ENCODE measurements around the gene FBN1.

The FBN1 gene

DNA sequence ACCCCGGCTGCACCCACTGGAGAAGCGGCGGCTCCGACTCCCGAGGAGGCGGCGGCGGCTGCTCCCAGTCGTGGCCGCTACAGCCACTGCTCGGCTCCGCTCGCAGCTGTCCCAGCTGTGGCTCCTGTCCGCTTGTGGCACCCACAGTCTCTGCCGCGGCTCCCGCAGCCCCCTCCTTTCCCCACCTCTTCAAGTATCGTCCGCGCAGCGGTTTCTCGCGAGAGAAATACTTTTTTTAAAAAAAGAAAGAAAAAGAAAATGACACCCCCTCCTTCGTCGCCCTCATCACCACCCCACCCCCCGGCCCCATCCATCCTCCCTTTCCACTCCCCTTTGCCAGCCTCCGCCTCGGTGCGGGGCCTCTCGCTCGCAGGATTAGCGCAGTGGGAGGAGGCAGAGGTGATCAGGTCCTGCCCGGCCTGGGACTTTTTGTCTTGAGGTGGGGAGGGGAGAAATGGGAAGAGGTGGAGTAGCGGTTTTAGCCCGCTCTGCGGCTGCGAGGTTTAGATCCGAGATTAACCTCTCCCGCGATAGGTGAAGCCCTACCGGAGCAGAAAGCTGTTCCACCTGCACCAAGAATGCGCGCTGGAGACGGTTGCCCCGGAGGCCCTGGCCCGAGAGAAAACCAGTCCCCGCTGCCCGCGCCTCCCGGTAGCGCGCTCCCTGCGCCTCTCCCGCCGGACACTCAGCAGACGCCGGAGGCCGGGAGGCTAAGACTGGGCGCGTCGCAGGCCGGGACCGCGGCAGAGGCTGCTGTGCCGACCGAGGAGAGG, at the start of gene FBN1:
FBN1 (minus strand) TSS at position 152 of the 773 bp plus-strand sequence. CDS start 940 bp downstream, outside the sequence.
- DNase-seq (ENCODE audit: low read depth in 2 of 2), result no peak

DNA sequence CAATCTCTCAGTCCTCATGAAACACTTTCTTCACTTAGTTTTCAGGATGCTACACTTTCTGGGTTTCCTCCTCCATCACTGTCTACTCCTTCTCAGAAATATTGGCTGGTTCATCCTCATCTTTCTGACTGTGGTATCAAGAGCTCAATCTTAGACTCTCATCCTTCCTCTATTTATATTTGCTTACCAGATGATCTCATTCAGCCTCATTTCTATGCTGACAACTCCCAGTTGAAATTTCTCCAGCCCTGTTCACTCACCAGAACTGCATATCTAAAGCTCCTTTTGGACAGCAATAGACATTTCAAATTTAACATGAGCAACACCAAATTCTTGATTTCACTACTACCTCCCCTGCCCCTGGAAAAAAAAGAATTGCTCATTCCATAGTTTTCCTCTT, 48.0 kb upstream of the FBN1 start:
- no peak for DNase-seq (ENCODE audit: low read depth in 2 of 2)

DNA sequence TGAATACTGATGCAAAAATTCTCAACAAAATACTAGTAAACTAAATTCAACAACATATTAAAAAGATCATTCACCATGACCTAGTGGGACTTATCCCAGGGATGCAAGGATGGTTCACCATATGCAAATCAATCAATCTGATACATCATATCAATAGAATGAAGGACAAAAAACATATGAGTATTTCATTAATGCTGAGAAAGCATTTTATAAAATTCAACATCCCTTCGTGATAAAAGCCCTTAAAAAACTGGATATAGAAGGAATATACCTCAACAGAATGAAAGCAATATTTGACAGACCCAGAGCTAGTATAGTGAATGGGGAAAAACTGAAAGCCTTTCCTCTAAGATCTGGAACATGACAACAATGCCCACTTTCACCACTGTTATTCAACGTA, 43.0 kb upstream of the FBN1 start:
- DNase-seq (ENCODE audit: low read depth in 2 of 2), result no peak

DNA sequence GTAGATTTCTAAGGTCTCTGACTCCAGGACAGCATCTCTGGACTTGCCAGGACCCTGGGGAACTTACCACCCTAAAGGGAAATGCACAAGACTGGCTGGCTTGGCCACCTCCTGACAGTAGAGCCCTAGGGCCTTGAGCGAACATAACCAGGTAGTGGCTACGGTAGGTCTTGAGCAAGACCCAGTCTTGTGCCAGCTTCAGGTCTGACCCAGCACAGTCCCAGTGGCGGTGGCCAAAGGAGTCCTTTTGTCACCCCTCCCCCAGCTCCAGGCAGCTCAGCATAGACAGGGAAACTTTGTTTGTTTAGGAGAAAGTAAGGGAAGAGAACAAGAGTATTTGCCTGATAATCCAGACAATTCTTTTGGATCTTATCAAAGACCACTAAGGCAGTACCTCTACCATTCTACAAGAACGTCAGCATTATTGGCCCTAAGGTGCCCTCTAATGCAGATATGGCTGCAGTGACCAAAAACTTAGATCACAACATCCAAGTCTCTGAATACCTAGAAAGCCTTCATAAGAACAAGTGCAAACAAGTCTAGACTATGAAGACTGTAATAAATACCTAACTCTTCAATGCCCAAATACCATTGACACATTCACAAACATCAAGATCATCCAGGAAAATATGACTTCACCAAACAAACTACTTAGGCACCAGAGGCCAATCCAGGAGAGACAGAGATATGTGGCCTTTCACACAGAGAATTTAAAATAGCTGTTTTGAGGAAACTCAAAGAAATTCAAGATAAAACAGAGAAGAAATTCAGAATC, 38.7 kb upstream of the FBN1 start:
- no peak for DNase-seq (ENCODE audit: low read depth in 2 of 2)

DNA sequence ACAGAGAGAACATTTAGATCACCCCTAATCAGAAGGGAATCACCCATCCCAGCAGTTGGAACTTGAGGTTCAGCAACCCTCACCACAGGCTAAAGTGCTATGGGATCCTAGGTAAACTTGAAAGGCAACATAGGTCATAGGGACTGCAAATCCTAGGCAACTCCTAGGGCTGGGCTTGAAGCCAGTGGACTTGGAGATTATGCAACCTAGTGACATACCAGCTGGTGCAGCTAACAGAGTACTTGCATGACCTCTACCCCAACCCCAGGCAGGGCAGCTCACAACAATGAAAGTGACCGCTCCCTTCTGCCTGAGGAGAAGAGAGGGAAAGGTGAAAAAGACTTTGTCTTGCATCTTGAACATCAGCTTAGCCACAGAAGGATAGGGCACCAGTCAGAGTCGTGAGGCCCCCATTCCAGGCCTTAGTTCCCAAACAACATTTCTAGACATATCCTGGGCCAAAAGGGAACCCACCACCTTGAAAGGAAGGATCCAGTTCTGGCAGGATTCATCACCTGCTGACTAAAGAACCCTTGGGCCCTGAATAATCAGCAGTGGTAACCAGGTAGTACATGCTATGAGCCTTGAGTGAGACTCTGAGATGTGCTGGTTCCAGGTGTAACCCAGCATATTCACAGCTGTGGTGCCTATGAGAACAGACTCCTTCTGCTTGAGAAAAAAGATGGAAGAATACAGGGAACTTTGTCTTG, 37.6 kb upstream of the FBN1 start:
- no peak for DNase-seq (ENCODE audit: low read depth in 2 of 2)

DNA sequence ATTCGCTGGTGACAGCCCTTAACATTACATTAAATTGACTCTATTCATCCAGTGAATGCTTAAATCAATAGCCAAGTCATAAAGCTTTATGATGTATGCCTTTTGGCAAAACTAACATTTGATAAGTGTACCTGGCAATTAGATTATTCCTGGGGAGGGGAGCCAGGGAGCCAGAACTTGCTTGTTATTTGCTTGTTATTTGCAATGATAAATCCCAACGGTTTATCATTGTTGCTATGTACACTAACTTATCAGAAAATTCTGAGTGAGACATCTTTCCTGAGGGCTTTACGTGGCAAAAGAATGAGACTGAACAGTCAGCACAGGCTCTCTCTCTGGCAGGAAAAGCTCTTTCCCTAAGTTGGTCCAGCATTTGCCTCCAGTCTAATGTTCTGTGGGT, 35.8 kb upstream of the FBN1 start:
- no peak for DNase-seq (ENCODE audit: low read depth in 2 of 2)

DNA sequence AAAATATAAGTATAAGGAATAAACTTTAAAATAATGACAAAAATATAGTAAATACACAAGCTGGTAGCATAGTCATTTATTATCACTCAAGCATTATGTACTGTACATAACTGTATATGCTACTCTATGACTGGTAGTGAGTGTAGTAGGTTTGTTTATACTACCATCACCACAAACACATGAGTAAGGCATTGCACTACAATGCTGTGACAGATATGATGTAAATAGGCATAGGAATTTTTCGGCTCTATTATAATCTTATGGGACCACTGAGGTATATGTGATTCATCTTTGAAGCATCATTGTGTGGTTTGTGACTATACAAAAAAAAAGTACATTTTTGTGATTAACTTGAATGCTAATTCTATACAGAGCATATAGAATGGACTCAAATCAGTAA, 35.3 kb upstream of the FBN1 start:
- no peak for DNase-seq (ENCODE audit: low read depth in 2 of 2)

DNA sequence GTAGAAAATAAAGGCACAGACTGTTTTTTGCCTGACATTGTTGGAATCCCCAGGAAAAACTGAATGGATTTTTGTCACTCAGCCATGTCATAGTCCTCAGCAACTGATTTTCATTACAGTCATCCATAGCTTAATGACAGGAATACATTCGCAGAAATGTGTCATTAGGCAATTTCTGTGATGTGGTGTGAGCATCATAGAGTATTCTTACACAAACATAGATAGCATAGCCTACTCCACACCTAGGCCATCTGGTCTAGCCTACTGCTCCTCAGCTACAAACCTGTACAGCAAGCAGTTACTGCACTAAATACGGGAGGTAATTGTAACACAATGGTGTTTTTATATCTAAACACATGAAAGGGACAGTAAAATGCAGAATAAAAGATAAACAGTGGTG, 34.4 kb upstream of the FBN1 start:
- DNase-seq (ENCODE audit: low read depth in 2 of 2), result no peak

DNA sequence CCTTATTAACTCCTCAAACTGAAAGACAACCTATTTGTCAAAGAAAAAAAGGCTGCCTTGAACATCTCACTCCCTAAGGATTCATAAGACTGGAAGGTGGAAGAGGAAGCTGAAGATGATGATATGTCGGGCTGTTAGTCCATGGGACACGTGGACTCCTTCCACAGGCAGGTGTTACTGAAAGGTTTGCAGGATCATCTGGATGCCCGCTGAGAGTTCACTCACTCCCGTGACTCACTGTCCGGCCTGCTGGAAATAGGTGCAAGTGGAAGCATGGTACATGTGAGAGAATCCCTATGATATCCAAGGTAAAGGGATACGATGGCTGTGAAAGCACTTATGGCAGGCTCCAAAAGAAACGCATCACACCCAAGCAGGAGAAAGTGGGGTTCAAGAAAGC, 33.3 kb upstream of the FBN1 start:
- DNase-seq (ENCODE audit: low read depth in 2 of 2), result no peak

DNA sequence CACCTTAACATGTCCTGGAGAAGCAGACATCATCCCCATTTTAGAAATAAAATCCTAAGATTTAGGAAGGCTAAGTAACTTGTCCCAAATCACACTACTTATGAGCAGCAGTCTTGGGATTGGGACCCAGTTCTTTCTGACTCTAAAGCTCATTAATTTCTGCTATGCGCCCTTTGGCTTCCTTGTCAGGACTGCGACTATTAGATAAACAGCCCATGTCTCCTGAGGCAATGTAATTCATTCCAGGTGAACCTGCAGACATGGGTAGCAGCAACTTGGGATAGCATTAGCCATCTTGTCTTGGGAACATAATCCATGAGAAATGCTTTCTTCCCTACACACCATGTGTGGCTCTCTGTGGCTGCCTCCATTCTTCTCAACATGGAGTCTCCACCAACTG, 32.3 kb upstream of the FBN1 start:
- no peak for DNase-seq (ENCODE audit: low read depth in 2 of 2)

DNA sequence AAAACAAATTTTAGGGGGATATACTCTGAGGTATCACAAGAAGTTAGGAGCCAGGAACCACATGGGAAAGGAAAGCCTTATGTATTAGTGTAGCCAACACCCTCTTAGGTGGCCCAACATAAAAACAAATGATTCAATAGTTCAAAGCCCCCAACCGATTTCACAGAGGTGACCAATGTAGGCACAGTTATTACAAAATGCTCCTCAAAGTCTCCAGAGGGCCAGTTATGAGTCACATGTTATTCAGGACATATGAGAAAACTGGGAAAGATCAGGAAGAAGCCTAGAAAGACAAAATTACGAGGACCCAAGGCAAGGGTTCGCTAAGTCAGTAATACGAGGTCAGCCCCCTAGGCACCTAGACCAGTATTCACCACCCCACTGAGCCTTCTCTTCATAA, 29.9 kb upstream of the FBN1 start:
- DNase-seq (ENCODE audit: low read depth in 2 of 2), result no peak

DNA sequence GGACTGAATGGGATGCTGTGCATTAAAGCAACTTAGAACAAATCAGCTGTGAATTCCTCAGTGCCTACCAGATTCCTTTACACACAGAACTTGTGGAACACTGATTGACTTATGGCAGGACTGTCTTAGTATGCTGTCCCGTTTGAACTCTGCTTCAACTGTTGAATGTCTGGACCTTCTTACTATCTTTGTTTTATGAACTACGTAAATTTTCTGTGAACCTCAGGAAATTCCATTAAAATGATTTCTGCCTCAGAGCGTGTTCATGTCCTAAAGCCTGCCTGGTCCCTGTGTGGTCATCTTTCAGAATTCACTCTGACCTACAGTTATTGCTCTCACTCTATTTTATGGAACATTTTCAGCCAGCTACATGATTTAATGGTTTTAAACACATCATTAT, 29.4 kb upstream of the FBN1 start:
- no peak for DNase-seq (ENCODE audit: low read depth in 2 of 2)

DNA sequence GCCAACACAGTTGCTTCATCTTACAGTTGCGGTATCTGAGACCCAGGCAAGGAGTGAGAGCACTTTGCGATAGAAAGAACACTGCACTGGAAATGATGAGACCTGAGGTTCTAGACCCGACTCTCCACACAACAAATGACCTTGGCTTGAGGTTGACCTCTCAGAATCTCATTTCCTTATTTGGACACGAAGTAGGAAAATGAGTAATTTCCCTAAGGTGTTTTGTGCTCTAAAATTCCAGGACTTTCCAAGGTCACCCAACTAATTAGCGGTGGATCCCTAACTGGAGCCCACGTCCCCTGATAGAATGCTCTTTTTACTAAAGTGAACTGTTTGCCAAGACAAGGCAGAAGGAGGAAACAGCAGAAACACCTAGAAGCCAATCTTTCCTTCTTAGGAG, 26.7 kb upstream of the FBN1 start:
- DNase-seq (ENCODE audit: low read depth in 2 of 2), result no peak

DNA sequence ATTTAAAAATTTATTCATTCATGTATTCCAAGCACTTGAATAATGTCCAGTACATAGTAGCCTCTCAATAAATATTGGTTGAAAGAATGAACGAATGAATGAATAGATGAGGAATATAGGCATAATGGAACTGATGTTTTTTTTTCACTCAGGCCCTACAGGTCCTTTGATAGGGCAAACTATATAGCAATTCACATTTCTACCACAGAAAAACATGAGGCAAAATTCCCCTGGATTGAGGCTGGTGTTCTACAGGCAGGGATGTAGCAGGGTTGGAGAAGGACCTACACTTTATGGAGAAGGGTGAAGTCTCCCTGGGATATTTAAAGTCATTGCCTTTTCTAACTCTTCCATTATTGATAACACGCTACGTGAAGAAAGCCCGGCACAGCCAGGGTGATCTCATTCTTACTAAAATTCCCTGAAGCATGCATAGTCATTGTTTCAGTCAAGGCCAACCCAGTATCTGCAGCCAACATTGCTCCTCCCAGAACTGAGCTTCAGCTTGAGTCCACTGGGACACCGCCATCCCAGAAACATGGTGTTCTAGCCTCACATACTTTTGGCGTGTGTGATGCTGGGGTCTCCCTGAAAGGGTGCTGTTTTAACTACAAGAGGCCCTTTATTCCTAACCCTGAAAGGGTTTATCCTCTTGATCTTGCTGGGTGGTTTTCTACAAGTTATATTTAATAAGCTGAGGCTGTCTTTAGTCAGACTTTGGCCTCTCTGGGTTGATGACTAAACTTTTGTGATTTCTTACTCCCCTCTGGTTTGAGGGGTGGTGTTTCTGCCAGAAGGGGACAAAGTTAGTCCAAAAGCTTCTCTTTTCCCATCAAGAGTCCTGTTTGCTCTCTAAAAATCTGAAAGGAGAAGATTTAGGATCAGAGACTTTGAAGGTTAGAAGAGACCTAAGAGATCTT, 25.9 kb upstream of the FBN1 start:
- no peak for DNase-seq (ENCODE audit: low read depth in 2 of 2)

DNA sequence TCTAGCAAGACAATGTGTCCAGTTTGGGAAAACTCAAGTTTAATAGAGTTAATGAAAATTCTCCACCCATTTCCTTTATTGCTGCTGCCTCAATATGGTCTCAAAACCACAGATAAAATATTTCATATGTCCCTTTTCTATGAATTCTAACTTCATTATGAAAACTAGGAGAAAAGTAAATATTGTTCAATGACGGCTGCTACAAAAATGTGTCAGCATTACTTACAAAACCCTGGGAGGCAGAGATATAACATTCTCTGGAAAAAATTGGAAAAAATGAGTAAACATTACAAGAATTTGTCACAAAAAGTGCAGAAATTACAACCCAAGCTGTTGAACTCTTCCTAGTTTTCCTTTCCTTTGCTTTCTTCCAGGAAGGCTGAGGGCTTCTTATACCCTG, 22.2 kb upstream of the FBN1 start:
- DNase-seq (ENCODE audit: low read depth in 2 of 2), result no peak

DNA sequence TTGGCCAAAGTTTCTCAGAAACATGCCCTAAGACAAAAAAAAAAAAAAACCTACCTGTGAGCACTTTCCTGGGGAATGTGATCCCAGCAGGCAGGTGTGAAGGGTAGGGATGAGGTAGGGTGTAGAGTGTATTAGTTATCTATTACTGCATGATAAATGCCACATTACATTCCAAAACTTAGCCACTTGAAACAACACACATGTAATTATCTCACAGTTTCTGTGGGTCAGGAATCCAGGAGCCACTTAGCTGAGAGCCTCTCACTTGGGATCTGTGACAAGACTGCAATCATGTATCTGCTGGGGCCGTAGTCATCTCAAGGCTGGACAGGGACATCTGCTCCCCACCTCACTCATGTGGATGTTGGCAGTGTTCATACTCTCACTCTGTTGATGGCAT, 18.9 kb upstream of the FBN1 start:
- DNase-seq (ENCODE audit: low read depth in 2 of 2), result no peak

DNA sequence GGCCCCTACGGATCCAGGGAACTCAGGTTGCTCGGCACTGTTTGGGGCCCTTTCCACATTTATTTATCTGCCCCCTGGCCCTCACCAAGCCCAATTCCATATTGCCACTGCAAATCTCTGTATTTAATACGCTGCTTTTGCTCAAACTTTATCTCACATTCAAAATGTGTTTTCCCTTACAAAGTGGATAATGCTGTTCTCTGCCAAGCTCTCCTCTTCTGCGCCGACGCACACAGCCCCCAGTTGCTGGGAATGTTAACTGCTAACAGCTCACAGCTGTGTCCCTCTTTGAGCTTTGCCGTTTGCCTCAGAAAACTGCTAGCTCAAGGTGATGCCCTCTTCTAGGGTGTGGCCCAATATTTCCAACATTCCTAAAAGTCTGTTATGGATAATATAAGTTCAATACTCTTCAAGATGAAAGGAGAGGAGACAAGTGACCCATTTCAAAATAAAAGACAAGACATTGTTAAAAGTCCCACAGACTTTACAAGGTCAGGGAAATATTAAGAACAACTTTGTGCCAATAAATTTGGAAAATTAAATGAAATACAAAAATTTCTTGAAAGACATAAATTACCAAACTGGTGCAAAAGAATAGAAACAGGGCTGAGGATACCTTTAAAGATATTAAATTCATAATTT, 12.6 kb upstream of the FBN1 start:
- no peak for DNase-seq (ENCODE audit: low read depth in 2 of 2)

DNA sequence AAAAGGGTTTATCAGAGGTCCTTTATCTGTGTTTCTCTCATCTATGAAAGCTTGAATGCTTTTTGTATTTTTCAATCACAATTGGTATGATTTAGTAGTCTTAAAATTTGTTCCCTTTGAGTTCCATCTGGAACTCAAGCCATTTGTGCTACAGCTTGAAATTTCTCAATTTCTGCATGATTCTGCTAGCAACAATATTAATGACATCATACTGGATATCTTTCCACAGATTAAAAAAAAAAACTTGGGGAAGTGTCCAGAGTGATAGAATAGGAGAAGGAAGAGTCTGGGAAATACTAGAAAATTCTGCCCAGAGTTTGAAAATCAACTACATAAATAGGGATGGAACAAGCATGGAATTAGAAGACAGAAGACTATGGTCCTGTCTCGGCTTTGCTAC, 9.3 kb upstream of the FBN1 start:
- DNase-seq (ENCODE audit: low read depth in 2 of 2), result no peak

DNA sequence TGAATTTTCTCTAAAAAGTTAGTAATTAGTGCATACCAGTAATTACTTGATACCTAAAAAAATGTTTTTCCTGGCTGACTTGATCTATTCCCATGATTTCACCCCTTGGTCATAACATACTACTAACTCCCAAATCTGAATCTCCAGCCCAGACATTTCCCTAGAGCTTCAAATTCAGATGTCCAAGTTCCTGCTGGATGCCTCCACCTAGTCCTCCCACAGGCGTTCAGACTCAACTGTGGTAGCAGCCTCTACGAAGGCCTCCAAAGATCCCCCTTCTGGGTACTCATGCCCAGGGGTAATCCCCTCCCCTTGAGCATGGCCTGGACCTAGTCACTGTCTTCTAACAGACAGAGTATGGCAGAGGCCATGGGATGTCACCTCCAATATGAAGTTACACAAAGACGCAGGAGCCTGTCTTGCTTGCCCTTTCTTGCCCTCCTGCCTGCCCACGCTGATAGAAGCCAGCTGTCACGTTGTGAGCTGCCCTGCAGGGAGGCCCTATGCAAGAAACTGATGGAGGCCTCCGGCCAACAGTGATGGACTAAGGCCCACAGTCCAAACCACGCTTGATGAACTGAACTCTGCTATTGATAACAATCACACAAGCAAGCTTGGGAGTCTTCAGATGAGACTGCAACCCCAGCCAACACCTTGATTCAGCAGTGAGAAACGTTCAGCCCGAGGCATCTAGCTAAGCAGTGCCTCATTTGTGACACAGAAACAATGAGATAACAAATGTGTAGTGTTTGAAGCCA, 8.6 kb upstream of the FBN1 start:
- no peak for DNase-seq (ENCODE audit: low read depth in 2 of 2)

DNA sequence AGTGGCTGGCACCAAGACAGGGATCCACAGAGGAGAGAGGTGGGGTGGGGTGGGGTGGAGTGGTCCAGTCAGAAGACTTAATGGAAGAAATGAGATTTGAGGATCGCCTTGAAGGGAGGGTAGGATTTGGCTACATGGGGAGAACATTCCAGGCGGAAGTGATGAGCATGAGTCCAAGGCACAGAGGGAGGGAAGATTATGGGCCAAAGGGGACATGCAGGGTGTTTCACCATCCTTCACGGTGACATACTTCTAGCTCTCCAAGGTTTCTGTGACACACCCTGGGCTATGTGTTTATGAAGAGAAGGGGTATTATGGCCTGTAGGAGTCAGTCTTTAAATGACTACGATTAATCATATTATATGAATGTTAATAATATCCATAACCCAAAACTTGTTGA, 7.7 kb upstream of the FBN1 start:
- no peak for DNase-seq (ENCODE audit: low read depth in 2 of 2)

Data from stimulated activated CD4-positive, alpha-beta T cell treated with anti-CD3 and anti-CD28 coated beads, Interleukin-1b, Interleukin-23, amount 100 ng/mL, for 1 hour (primary cell).